ENCODE data around the gene SEPHS1.

SEPHS1 gene

DNA sequence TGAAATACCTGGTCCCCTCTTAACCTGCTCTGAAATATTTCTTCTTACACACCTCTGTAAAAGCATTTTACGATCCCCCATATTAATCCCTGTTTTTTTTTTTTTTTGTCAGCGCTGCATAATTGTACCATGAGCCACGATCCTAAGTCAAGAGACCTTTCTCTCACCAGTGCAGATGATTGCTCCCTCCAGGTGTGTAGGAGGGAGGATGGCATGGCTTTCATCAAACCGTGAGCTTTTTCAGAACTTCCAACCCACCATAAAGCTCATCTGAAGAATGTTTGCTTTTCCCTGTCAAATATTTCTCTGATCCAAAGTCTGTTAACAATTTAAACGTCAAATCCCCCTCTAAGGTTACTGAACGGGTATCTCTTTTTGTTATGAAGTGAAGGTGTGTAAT is 28.2 kb upstream of the SEPHS1 start:
- TF ChIP-seq, protein P1, sequence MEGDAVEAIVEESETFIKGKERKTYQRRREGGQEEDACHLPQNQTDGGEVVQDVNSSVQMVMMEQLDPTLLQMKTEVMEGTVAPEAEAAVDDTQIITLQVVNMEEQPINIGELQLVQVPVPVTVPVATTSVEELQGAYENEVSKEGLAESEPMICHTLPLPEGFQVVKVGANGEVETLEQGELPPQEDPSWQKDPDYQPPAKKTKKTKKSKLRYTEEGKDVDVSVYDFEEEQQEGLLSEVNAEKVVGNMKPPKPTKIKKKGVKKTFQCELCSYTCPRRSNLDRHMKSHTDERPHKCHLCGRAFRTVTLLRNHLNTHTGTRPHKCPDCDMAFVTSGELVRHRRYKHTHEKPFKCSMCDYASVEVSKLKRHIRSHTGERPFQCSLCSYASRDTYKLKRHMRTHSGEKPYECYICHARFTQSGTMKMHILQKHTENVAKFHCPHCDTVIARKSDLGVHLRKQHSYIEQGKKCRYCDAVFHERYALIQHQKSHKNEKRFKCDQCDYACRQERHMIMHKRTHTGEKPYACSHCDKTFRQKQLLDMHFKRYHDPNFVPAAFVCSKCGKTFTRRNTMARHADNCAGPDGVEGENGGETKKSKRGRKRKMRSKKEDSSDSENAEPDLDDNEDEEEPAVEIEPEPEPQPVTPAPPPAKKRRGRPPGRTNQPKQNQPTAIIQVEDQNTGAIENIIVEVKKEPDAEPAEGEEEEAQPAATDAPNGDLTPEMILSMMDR (IDR thresholded peaks at IDR 0.05; ENCODE audit: insufficient read depth, low read depth, low read length, missing control alignments) = no peak
- DNase-seq (ENCODE audit: low read depth) = no peak
- H3K4me3 ChIP-seq (ENCODE audit: low read depth, low read length) = no peak overlapping the region

DNA sequence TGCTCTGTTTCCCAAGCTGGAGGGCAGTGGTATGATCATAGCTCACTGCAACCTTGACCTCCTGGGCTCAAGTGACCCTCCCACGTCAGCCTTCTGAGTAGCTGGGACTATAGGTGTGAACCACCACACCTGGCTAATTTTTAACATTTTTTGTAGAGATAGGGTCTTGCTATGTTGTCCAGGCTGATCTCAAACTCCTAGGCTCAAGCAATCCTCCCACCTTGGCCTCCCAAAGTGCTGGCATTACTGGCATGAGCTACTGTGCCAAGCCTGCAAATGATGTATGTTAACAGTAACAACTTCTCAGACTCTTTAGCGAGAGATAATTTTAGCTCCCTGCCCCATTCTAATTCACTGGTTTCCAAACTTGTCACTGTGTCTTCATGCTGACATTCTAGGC is 27.7 kb upstream of the SEPHS1 start:
- no peak for DNase-seq (ENCODE audit: low read depth)
- TF ChIP-seq, protein P1 (IDR thresholded peaks at IDR 0.05; ENCODE audit: insufficient read depth, low read depth, low read length, missing control alignments) = no peak
- no peak overlapping the region for H3K4me3 ChIP-seq (ENCODE audit: low read depth, low read length)

DNA sequence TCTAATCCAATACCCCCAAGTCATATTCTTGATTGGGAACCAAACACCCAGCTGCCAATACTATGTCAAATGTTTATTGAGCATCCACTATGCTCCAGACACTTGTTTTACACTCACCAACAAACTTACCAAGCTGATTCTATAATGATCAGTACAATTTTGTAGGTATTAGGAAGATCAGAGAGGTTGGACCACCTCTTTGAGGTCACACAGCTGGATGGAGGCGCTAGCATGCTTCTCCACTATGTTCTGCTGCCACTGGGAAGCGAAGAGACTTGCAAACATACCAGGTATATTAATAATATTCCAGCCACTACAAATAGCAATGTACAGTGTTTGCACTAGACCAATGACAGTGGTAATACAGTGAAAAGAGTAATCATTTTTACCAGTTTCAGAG is 25.6 kb upstream of the SEPHS1 start:
- DNase-seq (ENCODE audit: low read depth) = no peak
- TF ChIP-seq, protein P1 (IDR thresholded peaks at IDR 0.05; ENCODE audit: insufficient read depth, low read depth, low read length, missing control alignments) = no peak
- no peak overlapping the region for H3K4me3 ChIP-seq (ENCODE audit: low read depth, low read length)

DNA sequence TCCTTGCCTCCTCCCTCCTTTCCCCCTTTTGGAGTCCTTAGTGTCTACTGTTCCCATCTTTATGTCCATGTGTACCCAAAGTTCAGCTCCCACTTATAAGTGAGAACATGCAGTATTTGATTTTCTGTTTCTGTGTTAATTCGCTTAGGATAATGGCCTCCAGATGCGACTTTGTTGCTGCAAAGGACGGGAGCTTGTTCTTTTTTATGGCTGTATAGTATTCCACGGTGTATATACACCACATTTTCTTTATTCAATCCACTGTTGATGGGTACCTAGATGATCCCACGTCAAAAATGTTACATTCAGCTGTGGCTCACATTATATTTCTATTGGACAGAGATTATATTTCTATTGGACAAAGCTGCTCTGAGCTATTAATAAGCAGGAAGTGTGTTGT is 24.4 kb upstream of the SEPHS1 start:
- TF ChIP-seq, protein P1 (IDR thresholded peaks at IDR 0.05; ENCODE audit: insufficient read depth, low read depth, low read length, missing control alignments) = no peak
- DNase-seq (ENCODE audit: low read depth) = no peak
- H3K4me3 ChIP-seq (ENCODE audit: low read depth, low read length) = no peak overlapping the region

DNA sequence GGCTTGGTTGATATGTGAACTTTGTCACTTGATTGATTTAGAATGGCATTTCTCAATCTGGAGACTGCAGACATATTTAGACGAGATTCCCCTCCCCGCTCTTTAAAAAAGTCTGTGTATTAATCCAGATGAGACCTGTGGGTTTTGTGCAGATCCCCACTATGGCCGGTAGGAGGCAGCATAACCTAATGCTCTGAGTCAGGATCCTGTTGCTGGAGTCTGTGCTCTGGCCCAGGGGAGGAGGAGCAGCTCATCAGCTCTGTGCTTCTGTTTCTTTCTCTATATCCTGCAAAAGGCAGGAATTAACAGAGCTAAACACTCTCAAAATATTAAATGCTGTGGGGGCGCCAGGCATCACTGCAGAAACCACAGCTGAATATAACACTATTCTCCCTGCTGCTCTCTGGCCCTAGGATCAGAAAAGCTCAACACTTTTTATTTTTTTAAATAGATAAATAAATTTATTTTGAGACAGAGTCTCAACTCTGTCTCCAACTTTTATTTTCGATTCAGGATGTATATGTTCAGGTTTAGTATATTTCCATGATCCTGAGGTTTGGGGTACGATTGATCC is 23.9 kb upstream of the SEPHS1 start:
- TF ChIP-seq, protein P1 (IDR thresholded peaks at IDR 0.05; ENCODE audit: insufficient read depth, low read depth, low read length, missing control alignments) = peak; percentile 93
- peak; percentile 83 for DNase-seq (ENCODE audit: low read depth)
- no peak overlapping the region for H3K4me3 ChIP-seq (ENCODE audit: low read depth, low read length)

DNA sequence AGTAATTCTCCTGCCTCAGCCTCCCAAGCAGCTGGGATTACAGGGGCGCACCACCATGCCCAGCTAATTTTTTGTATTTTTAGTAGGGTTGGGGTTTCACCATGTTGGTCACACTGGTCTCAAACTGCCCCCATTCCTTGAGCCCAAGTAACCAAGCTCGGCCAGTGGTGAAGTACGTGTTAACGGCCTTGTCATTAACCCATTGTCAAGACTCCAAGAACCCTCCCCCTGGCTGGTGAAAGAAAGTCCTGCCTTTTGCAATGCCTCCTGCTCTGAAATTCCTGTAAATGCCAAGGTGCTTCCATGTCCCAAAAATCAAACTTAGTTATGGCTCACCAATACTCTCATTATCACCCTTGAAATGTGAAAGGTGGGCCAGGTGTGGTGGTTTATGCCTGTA is 18.8 kb upstream of the SEPHS1 start:
- no peak overlapping the region for H3K4me3 ChIP-seq (ENCODE audit: low read depth, low read length)
- TF ChIP-seq, protein P1 (IDR thresholded peaks at IDR 0.05; ENCODE audit: insufficient read depth, low read depth, low read length, missing control alignments) = no peak
- no peak for DNase-seq (ENCODE audit: low read depth)

DNA sequence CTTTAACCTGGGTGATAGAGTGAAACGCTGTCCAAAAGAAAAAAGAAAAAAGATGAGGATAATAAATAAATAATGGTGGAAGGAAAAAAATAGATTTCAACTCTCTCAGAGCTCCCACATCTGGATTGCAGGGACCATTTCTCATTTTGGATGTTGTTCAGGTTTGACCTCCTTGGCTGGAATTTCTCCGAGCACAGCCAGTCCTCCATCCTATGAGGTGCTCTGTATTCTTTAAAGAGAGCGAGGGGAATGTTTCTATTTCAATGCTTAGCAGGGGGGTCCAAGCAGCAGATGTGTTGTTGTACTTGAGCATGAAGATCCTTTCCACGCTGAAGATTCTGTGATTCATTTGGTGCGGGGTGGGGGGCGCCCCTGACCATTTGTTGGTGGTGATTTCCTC is 17.7 kb upstream of the SEPHS1 start:
- no peak overlapping the region for H3K4me3 ChIP-seq (ENCODE audit: low read depth, low read length)
- TF ChIP-seq, protein P1 (IDR thresholded peaks at IDR 0.05; ENCODE audit: insufficient read depth, low read depth, low read length, missing control alignments) = no peak
- DNase-seq (ENCODE audit: low read depth) = no peak
